ENCODE measurements around the gene ALKBH1.

- TF ChIP-seq GATA3 (IDR thresholded peaks at IDR 0.05; ENCODE audit: low read depth, low read length): no peak
- peak; percentile 60 for TF ChIP-seq GATA2 (IDR thresholded peaks at IDR 0.05; ENCODE audit: low read depth, low read length)
Observed at GRCh38 chr14:77707724-77708408, at the start of gene ALKBH1, which contains the start of gene SLIRP.
